Neutrophil (primary cell): ENCODE data around the gene RAB31.
A peak's percentile ranks its signal among the peaks of the same experiment; 100 is the strongest.

Experiments used
- H3K27ac ChIP-seq: fragments of 200-600 bp; sonication (generic); 2 replicates; pipeline ENCODE4 v1.5.1; 2016; ENCODE audit warnings: mild to moderate bottlenecking, moderate library complexity
- H3K27me3 ChIP-seq: fragments of 200-600 bp; sonication (generic); 2 replicates; pipeline ENCODE4 v1.6.0; 2016; ENCODE audit warnings: mild to moderate bottlenecking
- H3K36me3 ChIP-seq: fragments of 200-600 bp; sonication (generic); 2 replicates; pipeline ENCODE4 v1.5.1; 2017
- H3K4me1 ChIP-seq, 2 experiments: fragments of 200-600 bp in 1 of 2; sonication (generic) in 1 of 2; 1 replicate in 1 of 2; 2 replicates in 1 of 2; pipeline versions ENCODE4 v1.5.1 to v1.6.1; 2013 to 2016; ENCODE audit warnings: low read depth in 1 of 2, low read length in 1 of 2, mild to moderate bottlenecking in 1 of 2, moderate library complexity in 1 of 2; ENCODE audit not compliant: control insufficient read depth in 1 of 2, insufficient read depth in 1 of 2
- H3K4me3 ChIP-seq, 2 experiments: fragments of 200-600 bp in 1 of 2; sonication (generic) in 1 of 2; 1 replicate in 1 of 2; 2 replicates in 1 of 2; pipeline ENCODE4 v1.5.1; 2013 to 2016; ENCODE audit warnings: low read depth in 1 of 2, low read length in 1 of 2, mild to moderate bottlenecking in 1 of 2, moderate library complexity in 1 of 2
- H3K9me3 ChIP-seq: fragments of 200-600 bp; sonication (generic); 2 replicates; pipeline ENCODE4 v1.5.1; 2016
- CTCF ChIP-seq: fragments of 200-600 bp; sonication (generic); IDR thresholded peaks from 2 replicates; pipeline ENCODE4 v1.5.1; 2016; ENCODE audit warnings: antibody characterized with exemption

The RAB31 gene

GRCh38 chr18:9827793-9828505, 119.8 kb downstream of the RAB31 start:
- no peaks in the 10 kb centered on the region for H3K27me3 ChIP-seq
- H3K4me1 ChIP-seq = peaks cover 86 to 90% of the 10 kb centered on the region in 2 experiments
- no peak for TF ChIP-seq CTCF
- peak overlapping the region; percentile 50 for H3K4me3 ChIP-seq
- H3K27ac ChIP-seq = peak overlapping the region; percentile 95
- no peaks in the 10 kb centered on the region for H3K9me3 ChIP-seq
- H3K36me3 ChIP-seq = peaks cover 11% of the 10 kb centered on the region

GRCh38 chr18:9828506-9829396, 120.7 kb downstream of the RAB31 start:
- H3K36me3 ChIP-seq = peaks cover 13% of the 10 kb centered on the region
- peaks cover 78 to 82% of the 10 kb centered on the region in 2 experiments for H3K4me1 ChIP-seq
- peak overlapping the region; percentile 50 for H3K4me3 ChIP-seq
- H3K27ac ChIP-seq = peak overlapping the region; percentile 95
- H3K27me3 ChIP-seq = no peaks in the 10 kb centered on the region
- H3K9me3 ChIP-seq = no peaks in the 10 kb centered on the region
- TF ChIP-seq CTCF = no peak

GRCh38 chr18:9829397-9829712, 121.3 kb downstream of the RAB31 start:
- Histone ChIP-seq H3K9me3 (no peaks in the 10 kb centered on the region), H3K27me3 (no peaks in the 10 kb centered on the region), H3K4me3 (peak overlapping the region; percentile 50), H3K4me1 (peaks cover 72 to 76% of the 10 kb centered on the region in 2 experiments), H3K36me3 (peaks cover 13% of the 10 kb centered on the region), H3K27ac (peak overlapping the region; percentile 95)
- TF ChIP-seq CTCF = no peak

GRCh38 chr18:9831036-9831722, 123.1 kb downstream of the RAB31 start:
- H3K27me3 ChIP-seq = no peaks in the 10 kb centered on the region
- TF ChIP-seq CTCF = no peak

GRCh38 chr18:9831723-9832199, 123.7 kb downstream of the RAB31 start:
- Histone ChIP-seq H3K27ac (peak overlapping the region; percentile 95), H3K4me3 (no peak overlapping the region), H3K9me3 (no peaks in the 10 kb centered on the region), H3K27me3 (no peaks in the 10 kb centered on the region), H3K36me3 (peaks cover 17% of the 10 kb centered on the region), H3K4me1 (peaks cover 48 to 52% of the 10 kb centered on the region in 2 experiments)
- no peak for TF ChIP-seq CTCF

More at GRCh38 chr18:9831036-9831722, 123.1 kb downstream of the RAB31 start:
- no peak overlapping the region for H3K4me3 ChIP-seq
- no peaks in the 10 kb centered on the region for H3K9me3 ChIP-seq
- H3K27ac ChIP-seq = peak overlapping the region; percentile 95
- peaks cover 54 to 58% of the 10 kb centered on the region in 2 experiments for H3K4me1 ChIP-seq
- peaks cover 17% of the 10 kb centered on the region for H3K36me3 ChIP-seq
